Measurements from ENCODE around the gene ADCY10.
"Not testable (repeated sequence)": the region's sequence is repeated elsewhere in the genome, so short reads cannot be mapped to it uniquely, and the experiment has no call there.

Gene ADCY10

GRCh38 chr1:167832693-167833092 lies 81.2 kb downstream of the ADCY10 start:
- H3K27me3 ChIP-seq (ENCODE audit: insufficient read depth, poor library complexity, severe bottlenecking) = no peaks in the 10 kb centered on the region
- no peak for ATAC-seq (ENCODE audit: low read depth)
- H3K4me1 ChIP-seq (ENCODE audit: insufficient read depth, poor library complexity, severe bottlenecking) = no peaks in the 10 kb centered on the region
- H3K9me3 ChIP-seq (ENCODE audit: severe bottlenecking) = no peaks in the 10 kb centered on the region
- H3K4me3 ChIP-seq (ENCODE audit: severe bottlenecking) = no peak overlapping the region
- no peaks in the 10 kb centered on the region for H3K36me3 ChIP-seq (ENCODE audit: low read depth)
- no peak for DNase-seq (ENCODE audit: low spot score)
- no peak for TF ChIP-seq CTCF (IDR thresholded peaks at IDR 0.05; ENCODE audit: poor library complexity, severe bottlenecking)
- H3K27ac ChIP-seq (ENCODE audit: poor library complexity, severe bottlenecking) = no peak overlapping the region

GRCh38 chr1:167830668-167831067 lies 83.3 kb downstream of the ADCY10 start:
- not testable (repeated sequence) for H3K36me3 ChIP-seq (ENCODE audit: low read depth); H3K27me3 ChIP-seq (ENCODE audit: insufficient read depth, poor library complexity, severe bottlenecking); H3K4me3 ChIP-seq (ENCODE audit: severe bottlenecking); H3K4me1 ChIP-seq (ENCODE audit: insufficient read depth, poor library complexity, severe bottlenecking); DNase-seq (ENCODE audit: low spot score); H3K9me3 ChIP-seq (ENCODE audit: severe bottlenecking); ATAC-seq (ENCODE audit: low read depth); H3K27ac ChIP-seq (ENCODE audit: poor library complexity, severe bottlenecking)

- no peak for ATAC-seq (ENCODE audit: low read depth)
- Histone ChIP-seq H3K9me3 (ENCODE audit: severe bottlenecking) (no peaks in the 10 kb centered on the region), H3K27ac (ENCODE audit: poor library complexity, severe bottlenecking) (no peak overlapping the region), H3K4me3 (ENCODE audit: severe bottlenecking) (no peak overlapping the region), H3K27me3 (ENCODE audit: insufficient read depth, poor library complexity, severe bottlenecking) (no peaks in the 10 kb centered on the region), H3K4me1 (ENCODE audit: insufficient read depth, poor library complexity, severe bottlenecking) (no peaks in the 10 kb centered on the region), H3K36me3 (ENCODE audit: low read depth) (no peaks in the 10 kb centered on the region)
- no peak for TF ChIP-seq CTCF (IDR thresholded peaks at IDR 0.05; ENCODE audit: poor library complexity, severe bottlenecking)
- no peak for DNase-seq (ENCODE audit: low spot score)
These were observed 84.1 kb downstream of the ADCY10 start for GRCh38 chr1:167829868-167830267.

GRCh38 chr1:167826127-167826526 lies 87.8 kb downstream of the ADCY10 start:
- Histone ChIP-seq H3K27me3 (ENCODE audit: insufficient read depth, poor library complexity, severe bottlenecking) (no peaks in the 10 kb centered on the region), H3K27ac (ENCODE audit: poor library complexity, severe bottlenecking) (no peak overlapping the region), H3K4me1 (ENCODE audit: insufficient read depth, poor library complexity, severe bottlenecking) (peaks cover 5% of the 10 kb centered on the region), H3K4me3 (ENCODE audit: severe bottlenecking) (no peak overlapping the region), H3K36me3 (ENCODE audit: low read depth) (no peaks in the 10 kb centered on the region), H3K9me3 (ENCODE audit: severe bottlenecking) (no peaks in the 10 kb centered on the region)
- no peak for DNase-seq (ENCODE audit: low spot score)
- no peak for TF ChIP-seq CTCF (IDR thresholded peaks at IDR 0.05; ENCODE audit: poor library complexity, severe bottlenecking)
- ATAC-seq (ENCODE audit: low read depth) = no peak

GRCh38 chr1:167825419-167826079 lies 88.4 kb downstream of the ADCY10 start:
- no peak overlapping the region for H3K27ac ChIP-seq (ENCODE audit: poor library complexity, severe bottlenecking)
- H3K4me1 ChIP-seq (ENCODE audit: insufficient read depth, poor library complexity, severe bottlenecking) = peaks cover 11% of the 10 kb centered on the region
- H3K9me3 ChIP-seq (ENCODE audit: severe bottlenecking) = no peaks in the 10 kb centered on the region
- DNase-seq (ENCODE audit: low spot score) (no peak), ATAC-seq (ENCODE audit: low read depth) (no peak)
- no peaks in the 10 kb centered on the region for H3K36me3 ChIP-seq (ENCODE audit: low read depth)
- H3K4me3 ChIP-seq (ENCODE audit: severe bottlenecking) = no peak overlapping the region
- no peak for TF ChIP-seq CTCF (IDR thresholded peaks at IDR 0.05; ENCODE audit: poor library complexity, severe bottlenecking)
- no peaks in the 10 kb centered on the region for H3K27me3 ChIP-seq (ENCODE audit: insufficient read depth, poor library complexity, severe bottlenecking)

All from RWPE2 (cell line).